ENCODE measurements around the gene AJM1. TPM values are rescaled to one million over a fixed set of nuclear protein-coding genes. Genes with fewer than 3 reads are reported as not detected.

The AJM1 gene
- total and polyA plus RNA-seq, 2 of the 8 experiments (the other 6 are each of a cell fraction or from before 2014, with no cell fraction given): 0.12 to 0.97 TPM

DNA sequence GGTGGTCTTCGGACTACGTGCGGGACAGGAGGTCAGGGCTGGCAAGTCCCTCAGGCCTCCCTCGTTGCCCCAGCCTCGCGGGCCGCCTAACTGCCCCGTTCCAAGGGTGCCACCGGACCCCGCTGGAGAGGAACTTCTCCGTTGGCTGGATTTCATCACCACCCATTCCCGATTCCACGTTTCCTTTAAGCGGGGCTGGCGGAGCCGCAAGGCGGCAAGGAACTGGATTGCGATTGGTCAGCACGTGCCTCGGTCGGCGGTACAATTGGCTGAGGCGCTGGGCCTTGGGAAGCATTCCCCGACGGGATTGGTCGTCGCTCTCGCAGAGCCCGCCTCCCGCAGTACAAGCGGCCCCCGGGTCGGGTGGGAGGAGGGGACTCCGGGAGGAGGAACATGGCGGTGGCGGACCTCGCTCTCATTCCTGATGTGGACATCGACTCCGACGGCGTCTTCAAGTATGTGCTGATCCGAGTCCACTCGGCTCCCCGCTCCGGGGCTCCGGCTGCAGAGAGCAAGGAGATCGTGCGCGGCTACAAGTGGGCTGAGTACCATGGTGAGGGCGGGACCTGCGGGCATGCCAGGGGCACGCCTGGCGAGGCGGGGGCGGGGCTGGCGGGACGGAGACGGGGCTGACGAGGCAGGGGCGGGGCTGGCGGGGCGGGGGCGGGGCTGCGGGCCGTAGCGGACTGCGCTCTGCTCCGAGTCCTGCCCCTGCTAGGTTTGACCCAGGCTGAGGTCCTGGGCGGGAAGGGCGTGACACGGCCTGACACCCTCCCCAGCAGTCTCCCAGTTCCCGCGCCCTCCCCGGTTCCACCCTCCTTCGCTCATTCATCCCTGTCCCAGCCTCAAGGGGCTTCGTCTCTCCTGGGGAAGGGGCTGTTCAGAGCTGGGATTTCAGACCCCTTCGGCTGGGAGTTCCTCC lies 7.0 kb downstream of the AJM1 start, which contains the start of gene PHPT1 (continued):
- TF ChIP-seq CEBPB (IDR thresholded peaks at IDR 0.05; ENCODE audit: low read depth, low read length) (peak; percentile 87), CHD2 (IDR thresholded peaks at IDR 0.05; ENCODE audit: low read length) (peak; percentile 91), TCF12 (IDR thresholded peaks at IDR 0.05; ENCODE audit: low read depth, low read length) (no peak), MAFK (IDR thresholded peaks at IDR 0.05; ENCODE audit: low read depth, low read length) (no peak), HDAC6 (IDR thresholded peaks at IDR 0.05; ENCODE audit: low read depth, low read length) (no peak), SRF (IDR thresholded peaks at IDR 0.05; ENCODE audit: low read depth, low read length) (no peak), TBP (IDR thresholded peaks at IDR 0.05; ENCODE audit: low read depth, low read length) (peak; percentile 80), CTCF (IDR thresholded peaks at IDR 0.05; ENCODE audit: control extremely low read depth in 1 of 3, insufficient read depth in 1 of 3, low read depth in 1 of 3, low read length in 3 of 3) (no peak), ZNF274 (IDR thresholded peaks at IDR 0.05; ENCODE audit: borderline replicate concordance, extremely low read depth, low read length) (no peak), NRF1 (IDR thresholded peaks at IDR 0.05; ENCODE audit: low read depth, low read length) (no peak), RXRA (IDR thresholded peaks at IDR 0.05; ENCODE audit: insufficient read depth, low read depth, low read length) (no peak), SIX5 (IDR thresholded peaks at IDR 0.05; ENCODE audit: low read depth, low read length) (no peak), JUND (IDR thresholded peaks at IDR 0.05; ENCODE audit: low read length) (no peak), ASH2L (IDR thresholded peaks at IDR 0.05; ENCODE audit: low read length) (peak; percentile 55), HDAC2 (IDR thresholded peaks at IDR 0.05; ENCODE audit: borderline replicate concordance in 1 of 2, low read depth in 2 of 2, low read length in 2 of 2) (no peak; a peak in 1 of 4 replicates), RAD21 (IDR thresholded peaks at IDR 0.05 in 1 of 2, conservative IDR thresholded peaks at IDR 0.05 in 1 of 2; ENCODE audit: low read depth in 2 of 2, low read length in 2 of 2) (no peak), SP2 (IDR thresholded peaks at IDR 0.05; ENCODE audit: low read length) (peak; percentile 79), POLR2A (IDR thresholded peaks at IDR 0.05; ENCODE audit: control extremely low read depth in 1 of 2, low read depth in 2 of 2, low read length in 2 of 2) (peak in 1 of 2 experiments; percentile 99; a peak in 2 of 3 replicates), BACH1 (IDR thresholded peaks at IDR 0.05; ENCODE audit: low read length) (no peak), MAX (IDR thresholded peaks at IDR 0.05) (peak; percentile 60), SP4 (IDR thresholded peaks at IDR 0.05; ENCODE audit: low read length) (peak; percentile 67; the same call in 1 of the 2 replicates)

Data from H1 (cell line).